ENCODE results near the gene RAB11FIP4.

- TF ChIP-seq CTCF (IDR thresholded peaks at IDR 0.05) (no peak), POLR2A (IDR thresholded peaks at IDR 0.05) (no peak), POLR2AphosphoS5 (IDR thresholded peaks at IDR 0.05) (no peak)
Measured at GRCh38 chr17:31494259-31495021, 103.0 kb downstream of the RAB11FIP4 start.
